Mesendoderm (in vitro differentiated cells): Measurements from ENCODE around the gene PCSK6.

Source experiments
- DNase-seq: peaks from one replicate; pipeline ENCODE4 v3.0.0; 2013
- H2AK5ac ChIP-seq: 2 replicates; pipeline ENCODE4 v1.6.1; 2013; ENCODE audit warnings: low read length, inconsistent platforms
- H2BK120ac ChIP-seq: 2 replicates; pipeline ENCODE4 v1.6.1; 2013; ENCODE audit warnings: low read depth, mild to moderate bottlenecking, low read length, moderate library complexity, mixed read lengths
- H2BK15ac ChIP-seq: replicated peaks from 2 replicates; pipeline ENCODE4 v1.6.1; 2013; ENCODE audit warnings: low read depth, mild to moderate bottlenecking, moderate library complexity
- H2BK5ac ChIP-seq: 2 replicates; pipeline ENCODE4 v1.6.1; 2013; ENCODE audit warnings: low read length, inconsistent platforms
- H3K18ac ChIP-seq: 2 replicates; pipeline ENCODE4 v1.6.1; 2013; ENCODE audit warnings: mild to moderate bottlenecking, low read length, mixed read lengths
- H3K23ac ChIP-seq: one replicate; pipeline ENCODE4 v1.6.1; 2013; ENCODE audit warnings: low read length
- H3K27ac ChIP-seq: 2 replicates; pipeline ENCODE4 v1.5.1; 2013; ENCODE audit warnings: low read depth, mild to moderate bottlenecking, inconsistent platforms, low read length, moderate library complexity
- H3K27me3 ChIP-seq: 2 replicates; pipeline ENCODE4 v1.6.1; 2013; ENCODE audit warnings: low read length, control low read depth, mild to moderate bottlenecking, inconsistent platforms; ENCODE audit not compliant: insufficient read depth, poor library complexity
- H3K36me3 ChIP-seq: 2 replicates; pipeline ENCODE4 v1.6.1; 2013; ENCODE audit warnings: low read length, inconsistent platforms; ENCODE audit not compliant: control insufficient read depth, insufficient read depth
- H3K4ac ChIP-seq: one replicate; pipeline ENCODE4 v1.6.1; 2013; ENCODE audit warnings: low read depth, mild to moderate bottlenecking, low read length, moderate library complexity
- H3K4me1 ChIP-seq: 2 replicates; pipeline ENCODE4 v1.6.1; 2013; ENCODE audit warnings: low read depth, low read length, inconsistent platforms; ENCODE audit not compliant: control insufficient read depth
- H3K4me2 ChIP-seq: 2 replicates; pipeline ENCODE4 v1.6.1; 2013; ENCODE audit warnings: low read length
- H3K4me3 ChIP-seq: 2 replicates; pipeline ENCODE4 v1.5.1; 2013; ENCODE audit warnings: mild to moderate bottlenecking, low read length
- H3K56ac ChIP-seq: one replicate; pipeline ENCODE4 v1.6.1; 2013; ENCODE audit warnings: low read length
- H3K79me1 ChIP-seq: 2 replicates; pipeline ENCODE4 v1.6.1; 2013; ENCODE audit warnings: low read length, inconsistent platforms
- H3K79me2 ChIP-seq: 2 replicates; pipeline ENCODE4 v1.6.1; 2013; ENCODE audit warnings: mild to moderate bottlenecking, low read length; ENCODE audit not compliant: control insufficient read depth, insufficient read depth
- H3K9ac ChIP-seq: 2 replicates; pipeline ENCODE4 v1.6.1; 2013; ENCODE audit warnings: low read length, inconsistent platforms
- H4K5ac ChIP-seq: one replicate; pipeline ENCODE4 v1.6.1; 2013; ENCODE audit warnings: low read length
- H4K8ac ChIP-seq: one replicate; pipeline ENCODE4 v1.6.1; 2013; ENCODE audit warnings: low read depth, mild to moderate bottlenecking, control low read depth, low read length, moderate library complexity
- WGBS: extraction: QIAGEN DNeasy Blood & Tissue Kit; methylation state at CpG from one replicate; pipeline ENCODE4 v1.1.7; 2013; ENCODE audit warnings: low lambda C conversion rate, missing lambda C conversion rate; ENCODE audit not compliant: insufficient coverage; ENCODE audit errors: extremely low coverage; 5-methylcytosine and 5-hydroxymethylcytosine counted together

PCSK6 gene

DNA sequence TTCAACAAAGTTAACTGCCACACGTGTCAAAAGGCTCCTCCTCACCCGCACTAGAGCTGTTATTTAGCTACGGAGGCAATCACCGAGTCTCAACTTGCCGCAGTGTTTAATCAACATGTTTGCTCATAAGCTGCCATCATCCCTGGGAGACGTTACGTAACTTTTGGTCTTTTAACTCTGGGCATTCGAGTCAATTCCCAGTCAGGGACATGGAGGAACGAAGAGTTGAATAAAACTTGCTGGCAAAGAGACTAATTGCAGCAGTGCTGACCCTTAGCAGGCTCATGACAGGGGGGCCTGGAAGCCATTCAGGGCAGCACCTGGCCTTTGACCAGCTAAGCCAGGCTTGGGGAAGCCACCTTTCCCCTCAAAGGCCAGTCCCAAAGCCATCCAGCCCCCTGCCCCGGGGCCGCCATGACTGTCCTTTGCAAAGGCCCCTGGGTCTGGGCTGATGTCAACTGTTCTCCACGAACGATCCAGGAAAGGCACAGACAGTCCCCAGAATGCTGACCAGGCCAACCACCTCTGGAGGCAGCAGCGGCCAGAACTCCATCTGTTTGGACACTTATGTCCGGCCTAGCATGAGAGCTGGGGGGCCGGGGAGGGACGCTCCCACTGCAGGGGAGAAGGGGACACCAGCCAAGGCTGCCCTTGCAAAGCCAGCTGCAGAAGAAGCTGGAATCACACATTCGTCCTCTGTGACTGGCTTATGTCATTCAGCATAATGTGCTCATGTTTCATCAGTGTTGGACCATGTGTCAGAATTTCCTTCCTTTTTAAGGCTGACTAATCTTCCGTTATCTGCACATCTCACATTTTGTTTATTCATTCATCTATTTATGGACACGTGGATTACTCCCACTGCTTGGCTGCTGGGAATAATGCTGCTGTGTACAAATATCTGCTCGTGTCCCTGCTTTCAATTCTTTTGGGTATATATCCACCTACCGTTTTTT lies 43.7 kb downstream of the PCSK6 start:
- no peak for DNase-seq
- no peak overlapping the region for H2AK5ac ChIP-seq
- H3K27me3 ChIP-seq: no peaks in the 10 kb centered on the region
- H3K79me1 ChIP-seq: no peaks in the 10 kb centered on the region
- no peak overlapping the region for H2BK5ac ChIP-seq
- no peak overlapping the region for H4K8ac ChIP-seq
- no peak overlapping the region for H2BK15ac ChIP-seq
- H4K5ac ChIP-seq: no peak overlapping the region
- H3K4me1 ChIP-seq: no peaks in the 10 kb centered on the region
- no peak overlapping the region for H3K4me2 ChIP-seq
- no peaks in the 10 kb centered on the region for H3K36me3 ChIP-seq
- no peak overlapping the region for H3K56ac ChIP-seq
- H3K79me2 ChIP-seq: no peaks in the 10 kb centered on the region
- H2BK120ac ChIP-seq: no peak overlapping the region
- H3K27ac ChIP-seq: no peak overlapping the region
- no peak overlapping the region for H3K4me3 ChIP-seq
- no peak overlapping the region for H3K4ac ChIP-seq
- H3K18ac ChIP-seq: no peak overlapping the region
- no CpG with 5 or more reads among the region's 22 CpGs for WGBS
- H3K9ac ChIP-seq: no peak overlapping the region
- no peak overlapping the region for H3K23ac ChIP-seq

DNA sequence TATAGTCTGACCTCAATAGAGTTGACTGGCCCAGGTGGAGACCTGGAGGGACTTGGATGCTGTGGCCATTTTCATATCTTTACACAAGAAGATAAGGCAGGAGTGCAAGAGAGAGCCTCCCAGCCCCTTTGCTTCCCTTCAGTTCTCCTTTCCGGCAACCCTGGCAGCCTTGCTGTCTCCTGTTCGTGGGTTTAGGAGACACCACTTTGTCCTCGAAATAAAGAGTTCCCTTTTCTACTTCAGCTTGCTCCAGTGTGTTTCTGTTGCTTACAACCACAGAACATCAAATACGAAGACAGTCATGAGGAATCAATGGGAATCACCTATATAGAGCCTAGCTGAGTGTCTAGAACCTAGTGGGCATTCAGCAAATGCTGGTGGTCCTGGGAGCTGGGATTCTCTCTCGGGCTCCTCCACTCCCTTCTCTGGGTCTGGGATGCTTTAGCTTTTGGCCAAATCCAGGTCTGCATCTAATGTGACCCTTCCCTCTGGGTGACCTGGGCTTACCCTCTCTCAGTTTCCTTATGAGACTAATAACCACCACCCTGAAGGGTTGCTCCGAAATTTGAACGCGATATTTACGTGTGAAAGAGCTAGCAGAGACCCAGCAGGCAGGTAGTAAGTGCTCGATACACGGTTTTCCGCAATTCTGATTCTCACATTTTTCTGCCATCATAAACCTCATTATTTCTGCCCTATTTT lies 44.5 kb downstream of the PCSK6 start:
- Histone ChIP-seq H2BK5ac (no peak overlapping the region), H3K36me3 (no peaks in the 10 kb centered on the region), H4K5ac (no peak overlapping the region), H3K4ac (no peak overlapping the region), H3K18ac (no peak overlapping the region), H3K27ac (no peak overlapping the region), H3K23ac (no peak overlapping the region), H3K4me3 (no peak overlapping the region), H2AK5ac (no peak overlapping the region), H3K79me2 (no peaks in the 10 kb centered on the region), H3K27me3 (no peaks in the 10 kb centered on the region), H3K4me1 (no peaks in the 10 kb centered on the region), H2BK120ac (no peak overlapping the region), H3K56ac (no peak overlapping the region), H2BK15ac (no peak overlapping the region), H3K9ac (no peak overlapping the region), H3K79me1 (no peaks in the 10 kb centered on the region), H3K4me2 (no peak overlapping the region), H4K8ac (no peak overlapping the region)
- DNase-seq: no peak
- WGBS: no CpG with 5 or more reads among the region's 12 CpGs

DNA sequence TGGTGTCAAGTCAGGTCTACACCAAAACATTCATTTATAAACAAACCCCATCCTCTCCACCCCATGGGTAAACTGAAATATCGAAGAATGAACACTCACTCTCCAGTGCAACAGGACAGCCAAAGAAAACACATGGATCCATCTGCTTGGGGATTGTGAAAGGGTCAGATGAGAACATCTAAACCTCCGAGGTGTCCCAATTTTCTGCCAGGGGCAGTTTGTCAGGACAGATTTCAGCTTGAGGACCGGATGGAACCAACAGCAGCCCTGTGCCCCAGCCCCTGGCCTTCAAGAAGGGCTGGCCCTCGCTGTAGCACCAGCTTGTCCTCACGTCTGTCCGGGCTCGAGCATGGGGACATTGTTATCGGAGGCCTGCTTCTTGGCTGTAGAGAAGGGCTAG lies 45.5 kb downstream of the PCSK6 start:
- H3K79me1 ChIP-seq: no peaks in the 10 kb centered on the region
- no CpG with 5 or more reads among the region's 8 CpGs for WGBS
- no peak overlapping the region for H3K4ac ChIP-seq
- no peak overlapping the region for H3K27ac ChIP-seq
- H3K4me1 ChIP-seq: no peaks in the 10 kb centered on the region
- H2AK5ac ChIP-seq: no peak overlapping the region
- DNase-seq: no peak
- H3K79me2 ChIP-seq: no peaks in the 10 kb centered on the region
- H3K18ac ChIP-seq: no peak overlapping the region
- H2BK15ac ChIP-seq: no peak overlapping the region
- no peak overlapping the region for H3K23ac ChIP-seq
- H3K4me3 ChIP-seq: no peak overlapping the region
- no peak overlapping the region for H4K8ac ChIP-seq
- H3K56ac ChIP-seq: no peak overlapping the region
- no peak overlapping the region for H3K4me2 ChIP-seq
- no peak overlapping the region for H2BK5ac ChIP-seq
- H3K9ac ChIP-seq: no peak overlapping the region
- H3K36me3 ChIP-seq: no peaks in the 10 kb centered on the region
- H4K5ac ChIP-seq: no peak overlapping the region
- no peak overlapping the region for H2BK120ac ChIP-seq
- no peaks in the 10 kb centered on the region for H3K27me3 ChIP-seq

DNA sequence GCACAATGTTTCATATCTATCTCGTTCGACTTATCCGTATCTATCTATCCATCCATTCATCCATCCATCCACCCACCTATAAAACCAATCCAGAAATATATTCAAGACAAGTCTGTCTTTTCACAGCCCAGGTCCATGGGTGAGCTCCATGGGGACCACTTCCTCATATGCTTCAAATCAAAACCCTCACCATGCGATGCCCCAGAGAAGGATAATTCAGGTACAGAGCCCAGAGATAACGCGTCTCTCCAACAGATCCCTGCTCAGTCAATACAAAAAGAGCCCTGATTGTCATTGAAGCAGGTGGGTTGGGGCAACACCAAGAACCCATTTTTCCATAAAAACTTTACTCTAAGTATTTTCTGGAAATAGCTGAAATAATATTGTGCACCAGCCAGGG lies 47.2 kb downstream of the PCSK6 start:
- Histone ChIP-seq H3K79me1 (no peaks in the 10 kb centered on the region), H3K23ac (no peak overlapping the region), H3K27ac (no peak overlapping the region), H3K56ac (no peak overlapping the region), H3K4me2 (no peak overlapping the region), H3K9ac (no peak overlapping the region), H3K36me3 (no peaks in the 10 kb centered on the region), H4K8ac (no peak overlapping the region), H3K18ac (no peak overlapping the region), H2BK120ac (no peak overlapping the region), H4K5ac (no peak overlapping the region), H3K4me1 (no peaks in the 10 kb centered on the region), H2AK5ac (no peak overlapping the region), H3K79me2 (no peaks in the 10 kb centered on the region), H3K27me3 (no peaks in the 10 kb centered on the region), H3K4ac (no peak overlapping the region), H2BK15ac (no peak overlapping the region), H3K4me3 (no peak overlapping the region), H2BK5ac (no peak overlapping the region)
- no CpG with 5 or more reads among the region's 6 CpGs for WGBS
- DNase-seq: no peak

DNA sequence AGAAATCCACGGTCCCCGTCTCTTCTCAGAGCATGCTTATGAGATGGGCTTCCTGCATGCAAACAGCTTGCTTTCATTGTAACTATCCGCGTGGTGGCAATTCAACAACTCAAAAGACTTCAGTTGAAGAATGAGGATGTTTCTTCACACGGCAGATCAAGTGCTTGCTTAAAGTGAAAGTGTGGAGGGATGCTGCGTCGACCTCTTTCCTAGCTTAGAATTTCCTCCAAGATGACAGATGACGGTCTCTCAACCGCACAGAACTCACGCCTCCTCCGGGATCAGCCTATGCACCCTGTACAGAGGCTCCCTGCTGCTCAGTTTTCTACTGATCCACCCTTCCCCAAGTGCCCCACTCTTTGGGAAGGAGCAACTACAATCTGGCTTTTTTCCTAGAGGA lies 47.8 kb downstream of the PCSK6 start:
- DNase-seq: no peak
- Histone ChIP-seq H2AK5ac (no peak overlapping the region), H3K36me3 (no peaks in the 10 kb centered on the region), H4K8ac (no peak overlapping the region), H3K56ac (no peak overlapping the region), H2BK120ac (no peak overlapping the region), H2BK15ac (no peak overlapping the region), H3K23ac (no peak overlapping the region), H3K4me2 (no peak overlapping the region), H3K79me2 (no peaks in the 10 kb centered on the region), H4K5ac (no peak overlapping the region), H3K9ac (no peak overlapping the region), H3K79me1 (no peaks in the 10 kb centered on the region), H3K18ac (no peak overlapping the region), H3K4ac (no peak overlapping the region), H2BK5ac (no peak overlapping the region), H3K27ac (no peak overlapping the region), H3K27me3 (no peaks in the 10 kb centered on the region), H3K4me1 (no peaks in the 10 kb centered on the region), H3K4me3 (no peak overlapping the region)
- WGBS: no CpG with 5 or more reads among the region's 11 CpGs
